ENCODE data around the gene PRDM16.

The PRDM16 gene

GRCh38 chr1:3339856-3340255 is 270.9 kb downstream of the PRDM16 start:
- DNase-seq (ENCODE audit: low read depth): no peak

GRCh38 chr1:3340548-3341235 is 271.7 kb downstream of the PRDM16 start:
- DNase-seq (ENCODE audit: low read depth): no peak

GRCh38 chr1:3341236-3341994 is 272.4 kb downstream of the PRDM16 start:
- DNase-seq (ENCODE audit: low read depth): no peak

GRCh38 chr1:3342960-3343359 is 274.0 kb downstream of the PRDM16 start:
- no peak for DNase-seq (ENCODE audit: low read depth)

- DNase-seq (ENCODE audit: low read depth): no peak
Observed at GRCh38 chr1:3344395-3344794, 275.4 kb downstream of the PRDM16 start.

GRCh38 chr1:3345792-3346191 is 276.8 kb downstream of the PRDM16 start:
- DNase-seq (ENCODE audit: low read depth): no peak

GRCh38 chr1:3346478-3346877 is 277.5 kb downstream of the PRDM16 start:
- DNase-seq (ENCODE audit: low read depth): no peak

GRCh38 chr1:3347257-3348020 is 278.4 kb downstream of the PRDM16 start:
- no peak for DNase-seq (ENCODE audit: low read depth)

- DNase-seq (ENCODE audit: low read depth): no peak
Observed at GRCh38 chr1:3348196-3348865, 279.3 kb downstream of the PRDM16 start.

GRCh38 chr1:3349161-3349967 is 280.4 kb downstream of the PRDM16 start:
- DNase-seq (ENCODE audit: low read depth): no peak

GRCh38 chr1:3349968-3350299 is 280.9 kb downstream of the PRDM16 start:
- DNase-seq (ENCODE audit: low read depth): no peak

GRCh38 chr1:3350506-3351261 is 281.7 kb downstream of the PRDM16 start:
- no peak for DNase-seq (ENCODE audit: low read depth)

- no peak for DNase-seq (ENCODE audit: low read depth)
Observed at GRCh38 chr1:3351449-3352298, 282.7 kb downstream of the PRDM16 start.

GRCh38 chr1:3352299-3352951 is 283.4 kb downstream of the PRDM16 start:
- DNase-seq (ENCODE audit: low read depth): no peak

- DNase-seq (ENCODE audit: low read depth): no peak
Observed at GRCh38 chr1:3352952-3353331, 283.9 kb downstream of the PRDM16 start.

- DNase-seq (ENCODE audit: low read depth): no peak
Observed at GRCh38 chr1:3353876-3354275, 284.9 kb downstream of the PRDM16 start.

GRCh38 chr1:3355089-3355488 is 286.1 kb downstream of the PRDM16 start:
- DNase-seq (ENCODE audit: low read depth): no peak

GRCh38 chr1:3355894-3356826 is 287.2 kb downstream of the PRDM16 start:
- DNase-seq (ENCODE audit: low read depth): no peak
